Measurements from ENCODE around the gene ASCC2.

Gene ASCC2

DNA sequence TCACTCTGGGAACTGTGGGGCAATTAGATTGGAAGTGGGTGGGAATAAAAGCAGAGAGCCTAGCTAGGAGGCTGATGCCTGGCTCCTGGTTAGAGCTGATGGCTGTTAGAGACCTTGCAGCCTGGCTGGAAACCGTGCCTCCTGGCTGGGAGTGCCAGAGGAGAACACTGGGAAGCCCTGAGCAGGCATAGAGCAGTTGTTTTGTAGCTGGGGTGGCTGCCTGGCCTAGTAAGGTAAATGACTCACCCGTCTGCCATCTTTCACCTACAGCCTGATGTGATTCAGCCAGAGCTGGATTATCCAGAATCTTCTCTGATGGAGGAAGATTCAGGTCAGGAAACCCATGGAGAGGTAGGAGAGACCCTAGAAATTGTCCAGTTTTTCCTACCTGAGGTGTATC, 64.8 kb downstream of the ASCC2 start:
- TF ChIP-seq, protein P1, sequence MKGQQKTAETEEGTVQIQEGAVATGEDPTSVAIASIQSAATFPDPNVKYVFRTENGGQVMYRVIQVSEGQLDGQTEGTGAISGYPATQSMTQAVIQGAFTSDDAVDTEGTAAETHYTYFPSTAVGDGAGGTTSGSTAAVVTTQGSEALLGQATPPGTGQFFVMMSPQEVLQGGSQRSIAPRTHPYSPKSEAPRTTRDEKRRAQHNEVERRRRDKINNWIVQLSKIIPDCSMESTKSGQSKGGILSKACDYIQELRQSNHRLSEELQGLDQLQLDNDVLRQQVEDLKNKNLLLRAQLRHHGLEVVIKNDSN (IDR thresholded peaks at IDR 0.05) = no peak
- TF ChIP-seq TEAD4 (IDR thresholded peaks at IDR 0.05) (no peak), TAF1 (IDR thresholded peaks at IDR 0.05; ENCODE audit: low read depth) (no peak), NFIC (IDR thresholded peaks at IDR 0.05) (no peak), RAD21 (IDR thresholded peaks at IDR 0.05; ENCODE audit: low read depth) (no peak), CREB1 (IDR thresholded peaks at IDR 0.05; ENCODE audit: low read depth) (no peak), FOXM1 (IDR thresholded peaks at IDR 0.05; ENCODE audit: borderline replicate concordance, low read depth) (no peak), CEBPB (IDR thresholded peaks at IDR 0.05) (no peak), EP300 (IDR thresholded peaks at IDR 0.05; ENCODE audit: borderline replicate concordance) (no peak), YY1 (IDR thresholded peaks at IDR 0.05; ENCODE audit: low read depth) (no peak), TCF12 (IDR thresholded peaks at IDR 0.05; ENCODE audit: low read depth) (no peak), ZBTB7A (IDR thresholded peaks at IDR 0.05; ENCODE audit: low read depth) (no peak)
- TF ChIP-seq, protein P2, sequence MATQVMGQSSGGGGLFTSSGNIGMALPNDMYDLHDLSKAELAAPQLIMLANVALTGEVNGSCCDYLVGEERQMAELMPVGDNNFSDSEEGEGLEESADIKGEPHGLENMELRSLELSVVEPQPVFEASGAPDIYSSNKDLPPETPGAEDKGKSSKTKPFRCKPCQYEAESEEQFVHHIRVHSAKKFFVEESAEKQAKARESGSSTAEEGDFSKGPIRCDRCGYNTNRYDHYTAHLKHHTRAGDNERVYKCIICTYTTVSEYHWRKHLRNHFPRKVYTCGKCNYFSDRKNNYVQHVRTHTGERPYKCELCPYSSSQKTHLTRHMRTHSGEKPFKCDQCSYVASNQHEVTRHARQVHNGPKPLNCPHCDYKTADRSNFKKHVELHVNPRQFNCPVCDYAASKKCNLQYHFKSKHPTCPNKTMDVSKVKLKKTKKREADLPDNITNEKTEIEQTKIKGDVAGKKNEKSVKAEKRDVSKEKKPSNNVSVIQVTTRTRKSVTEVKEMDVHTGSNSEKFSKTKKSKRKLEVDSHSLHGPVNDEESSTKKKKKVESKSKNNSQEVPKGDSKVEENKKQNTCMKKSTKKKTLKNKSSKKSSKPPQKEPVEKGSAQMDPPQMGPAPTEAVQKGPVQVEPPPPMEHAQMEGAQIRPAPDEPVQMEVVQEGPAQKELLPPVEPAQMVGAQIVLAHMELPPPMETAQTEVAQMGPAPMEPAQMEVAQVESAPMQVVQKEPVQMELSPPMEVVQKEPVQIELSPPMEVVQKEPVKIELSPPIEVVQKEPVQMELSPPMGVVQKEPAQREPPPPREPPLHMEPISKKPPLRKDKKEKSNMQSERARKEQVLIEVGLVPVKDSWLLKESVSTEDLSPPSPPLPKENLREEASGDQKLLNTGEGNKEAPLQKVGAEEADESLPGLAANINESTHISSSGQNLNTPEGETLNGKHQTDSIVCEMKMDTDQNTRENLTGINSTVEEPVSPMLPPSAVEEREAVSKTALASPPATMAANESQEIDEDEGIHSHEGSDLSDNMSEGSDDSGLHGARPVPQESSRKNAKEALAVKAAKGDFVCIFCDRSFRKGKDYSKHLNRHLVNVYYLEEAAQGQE (IDR thresholded peaks at IDR 0.05; ENCODE audit: low read depth) = no peak
- TF ChIP-seq, protein P3, sequence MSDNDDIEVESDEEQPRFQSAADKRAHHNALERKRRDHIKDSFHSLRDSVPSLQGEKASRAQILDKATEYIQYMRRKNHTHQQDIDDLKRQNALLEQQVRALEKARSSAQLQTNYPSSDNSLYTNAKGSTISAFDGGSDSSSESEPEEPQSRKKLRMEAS (IDR thresholded peaks at IDR 0.05) = no peak

DNA sequence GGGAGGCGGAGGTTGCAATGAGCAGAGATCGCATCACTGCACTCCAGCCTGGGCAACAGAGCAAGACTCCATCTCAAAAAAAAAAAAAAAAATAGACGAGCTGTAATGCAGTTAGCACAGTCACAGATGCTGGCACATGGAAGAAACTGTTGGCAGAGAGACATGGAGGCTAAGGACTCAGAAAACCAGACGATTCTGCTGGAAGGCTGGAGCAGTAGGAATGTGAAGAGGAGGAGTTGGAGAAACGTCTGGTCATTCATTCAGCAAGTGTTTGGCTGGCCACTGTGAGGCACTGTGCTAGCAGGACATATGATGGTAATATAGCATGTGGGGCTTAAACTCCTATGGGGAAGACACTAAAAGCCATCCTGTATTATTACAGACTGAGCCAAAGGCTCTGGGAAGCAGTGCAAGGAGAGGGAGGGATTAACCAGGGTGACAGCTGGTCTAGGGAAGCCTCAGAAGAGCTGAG, 65.9 kb downstream of the ASCC2 start:
- TF ChIP-seq, protein P2 (IDR thresholded peaks at IDR 0.05; ENCODE audit: low read depth) = no peak
- TF ChIP-seq YY1 (IDR thresholded peaks at IDR 0.05; ENCODE audit: low read depth) = no peak
- TF ChIP-seq RAD21 (IDR thresholded peaks at IDR 0.05; ENCODE audit: low read depth) = peak; percentile 58

DNA sequence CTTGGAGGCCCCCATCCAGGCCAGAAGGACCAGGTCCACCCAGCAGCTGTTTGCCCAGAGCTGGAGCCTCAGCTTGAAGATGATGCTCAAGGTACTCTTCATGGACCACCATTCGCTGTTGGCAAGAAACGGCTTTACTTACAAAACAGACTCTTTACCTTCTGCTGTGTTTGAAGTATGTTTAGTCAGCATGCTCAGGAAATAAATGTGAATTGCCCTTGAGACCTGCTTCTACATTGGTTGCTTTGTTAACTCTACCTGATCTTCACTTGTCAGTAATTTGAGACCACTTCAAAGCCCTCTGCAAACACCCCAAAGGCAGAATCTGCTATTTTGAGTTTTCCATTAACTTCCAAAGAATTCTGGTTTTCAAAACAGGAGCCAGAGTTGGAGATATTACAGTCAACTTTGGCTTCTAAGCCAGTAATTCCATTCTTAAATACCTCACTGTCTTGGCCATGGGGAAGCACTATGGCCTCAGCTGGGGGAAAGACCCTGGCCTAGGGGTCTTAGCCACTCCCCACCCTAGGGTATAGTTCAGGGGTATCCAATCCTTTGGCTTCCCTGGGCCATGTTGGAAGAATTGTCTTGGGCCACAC, 68.3 kb downstream of the ASCC2 start:
- no peak for TF ChIP-seq TCF12 (IDR thresholded peaks at IDR 0.05; ENCODE audit: low read depth)
- TF ChIP-seq, protein P3 (IDR thresholded peaks at IDR 0.05) = no peak
- no peak for TF ChIP-seq TAF1 (IDR thresholded peaks at IDR 0.05; ENCODE audit: low read depth)
- no peak for TF ChIP-seq CREB1 (IDR thresholded peaks at IDR 0.05; ENCODE audit: low read depth)
- TF ChIP-seq EP300 (IDR thresholded peaks at IDR 0.05; ENCODE audit: borderline replicate concordance) = no peak
- TF ChIP-seq, protein P2 (IDR thresholded peaks at IDR 0.05; ENCODE audit: low read depth) = no peak
- no peak for TF ChIP-seq TEAD4 (IDR thresholded peaks at IDR 0.05)
- TF ChIP-seq YY1 (IDR thresholded peaks at IDR 0.05; ENCODE audit: low read depth) = no peak
- TF ChIP-seq, protein P1 (IDR thresholded peaks at IDR 0.05) = no peak
- TF ChIP-seq EGR1 (IDR thresholded peaks at IDR 0.05) = no peak
- no peak for TF ChIP-seq NFIC (IDR thresholded peaks at IDR 0.05)
- TF ChIP-seq FOXM1 (IDR thresholded peaks at IDR 0.05; ENCODE audit: borderline replicate concordance, low read depth) = no peak
- no peak for TF ChIP-seq ZBTB7A (IDR thresholded peaks at IDR 0.05; ENCODE audit: low read depth)
- no peak for TF ChIP-seq CEBPB (IDR thresholded peaks at IDR 0.05)

DNA sequence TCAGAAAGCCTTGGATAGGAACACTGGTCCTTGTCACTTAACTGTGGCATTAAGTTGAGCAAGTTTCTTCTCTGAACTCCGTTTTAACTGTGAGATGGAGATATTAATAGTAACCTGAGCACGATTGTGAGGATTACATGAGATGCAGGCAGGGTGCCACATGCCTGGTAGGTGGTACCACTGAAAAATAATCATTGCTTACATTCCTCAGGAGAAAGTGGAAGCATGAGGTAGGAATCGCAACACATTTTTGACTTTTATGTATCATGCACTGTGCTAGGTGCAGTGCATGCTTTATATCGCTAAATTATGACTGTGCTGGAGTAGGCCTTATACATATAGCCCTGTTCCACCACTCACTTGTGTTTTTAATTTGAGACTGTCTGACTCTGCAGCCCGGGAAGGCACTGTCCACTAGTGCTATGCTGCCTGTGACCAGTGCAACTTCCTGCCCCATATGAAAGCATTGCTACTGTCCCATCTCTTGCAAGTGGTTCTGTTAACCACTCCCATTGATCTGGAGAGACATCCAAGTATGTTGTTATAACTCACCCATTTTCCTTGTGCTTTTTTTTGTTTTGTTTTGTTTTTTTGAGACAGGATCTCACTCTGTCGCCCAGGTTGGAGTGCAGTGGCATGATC, 69.9 kb downstream of the ASCC2 start:
- TF ChIP-seq TEAD4 (IDR thresholded peaks at IDR 0.05) = no peak
- TF ChIP-seq CREB1 (IDR thresholded peaks at IDR 0.05; ENCODE audit: low read depth) = no peak
- TF ChIP-seq TAF1 (IDR thresholded peaks at IDR 0.05; ENCODE audit: low read depth) = no peak
- no peak for TF ChIP-seq TCF12 (IDR thresholded peaks at IDR 0.05; ENCODE audit: low read depth)
- TF ChIP-seq, protein P3 (IDR thresholded peaks at IDR 0.05) = no peak
- no peak for TF ChIP-seq YY1 (IDR thresholded peaks at IDR 0.05; ENCODE audit: low read depth)
- no peak for TF ChIP-seq EP300 (IDR thresholded peaks at IDR 0.05; ENCODE audit: borderline replicate concordance)
